ENCODE results near the gene PCSK4. TPM values are rescaled to one million over a fixed set of nuclear protein-coding genes. Genes with fewer than 3 reads are reported as not detected.

The PCSK4 gene
- total and polyA plus RNA-seq, 9 of the 15 experiments (the other 6 are each of a cell fraction or from before 2014, with no cell fraction given) = 0.01 to 9.1 (median 2.1) TPM; not detected in 1

DNA sequence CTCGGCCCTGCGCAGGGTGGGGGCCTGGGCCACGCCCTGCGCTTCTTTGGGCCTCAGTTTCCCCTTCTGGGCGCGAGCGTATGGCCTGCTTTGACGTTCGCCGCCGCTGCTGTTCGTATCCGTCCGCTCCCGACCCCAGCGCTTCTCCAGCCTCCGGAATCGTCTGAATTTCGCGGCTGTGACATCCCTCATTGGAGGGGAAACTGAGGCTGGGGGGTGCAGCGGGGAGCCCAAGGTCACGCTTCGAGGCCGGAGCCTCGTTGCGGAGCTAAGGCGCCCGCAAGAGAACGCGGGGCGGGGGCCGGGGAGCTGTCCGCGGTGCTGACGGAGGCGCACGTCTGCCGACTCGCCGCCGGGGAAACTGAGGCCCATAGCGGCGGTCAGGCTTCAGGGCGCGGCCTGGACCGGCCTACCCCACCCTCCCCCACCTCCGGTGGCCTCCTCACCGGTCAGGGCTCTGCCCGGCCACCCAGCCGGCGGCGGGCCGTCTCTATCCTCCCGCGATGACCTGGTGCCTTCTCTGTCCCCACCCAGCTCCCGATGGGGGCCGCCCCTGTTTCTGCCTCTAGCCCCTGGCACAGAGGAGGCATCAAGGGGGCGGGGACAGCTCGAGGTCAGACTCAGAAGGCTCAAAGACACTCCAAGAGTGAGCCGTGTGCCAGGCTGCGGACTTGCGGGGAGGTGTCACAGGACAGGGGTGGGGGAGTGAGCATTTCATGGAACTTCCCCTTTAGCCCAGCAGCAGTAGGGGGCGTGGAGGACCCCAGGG is 43.3 kb downstream of the PCSK4 start:
- in situ Hi-C loops (cut with MboI) (no loop called here), intact Hi-C loops (cut with micrococcal nuclease) (loop anchor here (10.0 kb wide), 1 partner anchor 172 kb away; the partner anchor contains the start of gene FAM174C)
- Histone ChIP-seq H4K20me1 (replicated peaks; ENCODE audit: control insufficient read depth, insufficient read depth, low read length) (peaks cover 17% of the 10 kb centered on the region; the same call in 1 of the 2 replicates), H3K9ac (ENCODE audit: insufficient read depth in 1 of 2, low read depth in 2 of 2, low read length in 2 of 2) (no peak overlapping the region), H3K4me3 (no peak overlapping the region), H3K9me1 (ENCODE audit: control insufficient read depth, insufficient read depth, low read length) (no peaks in the 10 kb centered on the region), H3K79me2 (ENCODE audit: control insufficient read depth, insufficient read depth, low read length) (peaks cover 5% of the 10 kb centered on the region; the same call in 2 of the 3 replicates), H3K27me3 (ENCODE audit: control insufficient read depth in 2 of 2, insufficient read depth in 2 of 2, low read length in 2 of 2) (peaks cover 0 to 12% of the 10 kb centered on the region in 2 experiments; a peak in 1 of 5 replicates), H2AFZ (ENCODE audit: low read depth, low read length) (no peak overlapping the region), H3K4me1 (replicated peaks in 1 of 2; ENCODE audit: control insufficient read depth in 2 of 2, insufficient read depth in 2 of 2, low read length in 2 of 2) (peaks cover 21 to 74% of the 10 kb centered on the region in 2 experiments), H3K4me2 (ENCODE audit: insufficient read depth, low read length) (0 out of 2 replicates have a peak overlapping the region, but pooled peaks have one; percentile 13), H3K36me3 (ENCODE audit: control insufficient read depth, insufficient read depth, low read length) (peaks cover 10% of the 10 kb centered on the region; the same call in 1 of the 3 replicates), H3K9me3 (replicated peaks; ENCODE audit: control insufficient read depth, insufficient read depth, low read depth, low read length) (no peaks in the 10 kb centered on the region), H3K27ac (ENCODE audit: extremely low read depth, low read depth, low read length) (no peak overlapping the region)
- ATAC-seq (no peak), DNase-seq (ENCODE audit: extremely low read depth in 1 of 4, low spot score in 3 of 4) (peak in 2 of 4 experiments; percentile 48 to 57), FAIRE-seq (no peak)
- BruUV-seq (replicated peaks) = no TSS peak
- CTCF ChIA-PET (ENCODE audit: low intra/inter-chr PET ratio) = no interaction called here
- 5% methylated on average over 30 of the region's 63 CpGs for WGBS (ENCODE audit: insufficient coverage, low coverage, missing lambda C conversion rate)
- POLR2A ChIA-PET = interaction anchor here (0.8 kb wide), 2 partner anchors 9 to 207 kb away, joined by 3 to 6 read pairs; no protein-coding TSS in a partner anchor
- TF ChIP-seq, protein P1, sequence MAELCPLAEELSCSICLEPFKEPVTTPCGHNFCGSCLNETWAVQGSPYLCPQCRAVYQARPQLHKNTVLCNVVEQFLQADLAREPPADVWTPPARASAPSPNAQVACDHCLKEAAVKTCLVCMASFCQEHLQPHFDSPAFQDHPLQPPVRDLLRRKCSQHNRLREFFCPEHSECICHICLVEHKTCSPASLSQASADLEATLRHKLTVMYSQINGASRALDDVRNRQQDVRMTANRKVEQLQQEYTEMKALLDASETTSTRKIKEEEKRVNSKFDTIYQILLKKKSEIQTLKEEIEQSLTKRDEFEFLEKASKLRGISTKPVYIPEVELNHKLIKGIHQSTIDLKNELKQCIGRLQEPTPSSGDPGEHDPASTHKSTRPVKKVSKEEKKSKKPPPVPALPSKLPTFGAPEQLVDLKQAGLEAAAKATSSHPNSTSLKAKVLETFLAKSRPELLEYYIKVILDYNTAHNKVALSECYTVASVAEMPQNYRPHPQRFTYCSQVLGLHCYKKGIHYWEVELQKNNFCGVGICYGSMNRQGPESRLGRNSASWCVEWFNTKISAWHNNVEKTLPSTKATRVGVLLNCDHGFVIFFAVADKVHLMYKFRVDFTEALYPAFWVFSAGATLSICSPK (IDR thresholded peaks at IDR 0.05; ENCODE audit: borderline replicate concordance) = no peak
- TF ChIP-seq GABPB1 (CRISPR knock-in tag; IDR thresholded peaks at IDR 0.05) (peak; percentile 61), HNRNPK (IDR thresholded peaks at IDR 0.05; ENCODE audit: low read depth, low read length, poor library complexity, severe bottlenecking) (no peak), MEF2A (IDR thresholded peaks at IDR 0.05; ENCODE audit: control insufficient read depth, low read depth, low read length) (no peak), ARID2 (IDR thresholded peaks at IDR 0.05) (no peak), SMAD1 (IDR thresholded peaks at IDR 0.05; ENCODE audit: low read depth, low read length, partially characterized antibody) (no peak), RBM39 (optimal IDR thresholded peaks at IDR 0.05; ENCODE audit: low read depth, low read length) (no peak), KDM1A (IDR thresholded peaks at IDR 0.05) (no peak), ZNF316 (IDR thresholded peaks at IDR 0.05) (no peak)
- TF ChIP-seq, protein P2, sequence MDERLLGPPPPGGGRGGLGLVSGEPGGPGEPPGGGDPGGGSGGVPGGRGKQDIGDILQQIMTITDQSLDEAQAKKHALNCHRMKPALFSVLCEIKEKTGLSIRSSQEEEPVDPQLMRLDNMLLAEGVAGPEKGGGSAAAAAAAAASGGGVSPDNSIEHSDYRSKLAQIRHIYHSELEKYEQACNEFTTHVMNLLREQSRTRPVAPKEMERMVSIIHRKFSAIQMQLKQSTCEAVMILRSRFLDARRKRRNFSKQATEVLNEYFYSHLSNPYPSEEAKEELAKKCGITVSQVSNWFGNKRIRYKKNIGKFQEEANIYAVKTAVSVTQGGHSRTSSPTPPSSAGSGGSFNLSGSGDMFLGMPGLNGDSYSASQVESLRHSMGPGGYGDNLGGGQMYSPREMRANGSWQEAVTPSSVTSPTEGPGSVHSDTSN (CRISPR knock-in tag; IDR thresholded peaks at IDR 0.05; ENCODE audit: low read depth) = no peak
- TF ChIP-seq, protein P2 (tag; conservative IDR thresholded peaks at IDR 0.05; ENCODE audit: low read depth) = no peak
- TF ChIP-seq, protein P3, sequence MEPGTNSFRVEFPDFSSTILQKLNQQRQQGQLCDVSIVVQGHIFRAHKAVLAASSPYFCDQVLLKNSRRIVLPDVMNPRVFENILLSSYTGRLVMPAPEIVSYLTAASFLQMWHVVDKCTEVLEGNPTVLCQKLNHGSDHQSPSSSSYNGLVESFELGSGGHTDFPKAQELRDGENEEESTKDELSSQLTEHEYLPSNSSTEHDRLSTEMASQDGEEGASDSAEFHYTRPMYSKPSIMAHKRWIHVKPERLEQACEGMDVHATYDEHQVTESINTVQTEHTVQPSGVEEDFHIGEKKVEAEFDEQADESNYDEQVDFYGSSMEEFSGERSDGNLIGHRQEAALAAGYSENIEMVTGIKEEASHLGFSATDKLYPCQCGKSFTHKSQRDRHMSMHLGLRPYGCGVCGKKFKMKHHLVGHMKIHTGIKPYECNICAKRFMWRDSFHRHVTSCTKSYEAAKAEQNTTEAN (CRISPR knock-in tag; IDR thresholded peaks at IDR 0.05) = 0 out of 2 replicates have a peak, but pooled peaks have one; percentile 29
- TF ChIP-seq, protein P4, sequence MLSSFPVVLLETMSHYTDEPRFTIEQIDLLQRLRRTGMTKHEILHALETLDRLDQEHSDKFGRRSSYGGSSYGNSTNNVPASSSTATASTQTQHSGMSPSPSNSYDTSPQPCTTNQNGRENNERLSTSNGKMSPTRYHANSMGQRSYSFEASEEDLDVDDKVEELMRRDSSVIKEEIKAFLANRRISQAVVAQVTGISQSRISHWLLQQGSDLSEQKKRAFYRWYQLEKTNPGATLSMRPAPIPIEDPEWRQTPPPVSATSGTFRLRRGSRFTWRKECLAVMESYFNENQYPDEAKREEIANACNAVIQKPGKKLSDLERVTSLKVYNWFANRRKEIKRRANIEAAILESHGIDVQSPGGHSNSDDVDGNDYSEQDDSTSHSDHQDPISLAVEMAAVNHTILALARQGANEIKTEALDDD (IDR thresholded peaks at IDR 0.05) = no peak
